WTC11 (cell line): Measurements from ENCODE around the gene NONO. TPM values are rescaled to one million over a fixed set of nuclear protein-coding genes. Genes with fewer than 3 reads are reported as not detected.
A peak's percentile ranks its signal among the peaks of the same experiment; 100 is the strongest.

Experiments
- ATAC-seq: fragments of 200-7000 bp; cut with Tn5 transposase; 2 replicates; pipeline ENCODE4 v1.10.0; 2021; ENCODE audit warnings: mild to moderate bottlenecking, moderate library complexity
- CTCF ChIA-PET: fragments of 300-600 bp; sonication (Branson Sonifier 250); formaldehyde crosslinking; loops from one replicate; lab custom pipeline; 2021; ENCODE audit warnings: antibody characterized with exemption; lab: Charles Lee
- POLR2A ChIA-PET: fragments of 350-600 bp; sonication (Branson Sonifier 250); formaldehyde crosslinking; loops from one replicate; lab custom pipeline; 2021; ENCODE audit warnings: antibody characterized with exemption; lab: Charles Lee
- DNase-seq: peaks from one replicate; pipeline ENCODE4 v3.0.0; 2021; ENCODE audit warnings: low spot score
- H3K27ac Mint-ChIP-seq: 2 replicates; pipeline ENCODE4 v1.8.0; 2021; ENCODE audit warnings: mixed read lengths
- H3K27me3 Mint-ChIP-seq: 2 replicates; pipeline ENCODE4 v1.8.0; 2021; ENCODE audit warnings: low read depth, mild to moderate bottlenecking, moderate library complexity, mixed read lengths
- H3K36me3 Mint-ChIP-seq: 2 replicates; pipeline ENCODE4 v1.8.0; 2021; ENCODE audit warnings: mixed read lengths
- H3K4me1 Mint-ChIP-seq: 2 replicates; pipeline ENCODE4 v1.8.0; 2022; ENCODE audit warnings: mixed read lengths
- H3K4me3 Mint-ChIP-seq: 2 replicates; pipeline ENCODE4 v1.8.0; 2021; ENCODE audit warnings: mild to moderate bottlenecking, moderate library complexity, mixed read lengths
- H3K9me3 Mint-ChIP-seq: 2 replicates; pipeline ENCODE4 v1.8.0; 2021; ENCODE audit warnings: mixed read lengths
- ELF4 ChIP-seq: sonication (generic); formaldehyde crosslinking; IDR thresholded peaks from 2 replicates; pipeline ENCODE4 v1.8.1; 2022; ENCODE audit warnings: low read depth, mild to moderate bottlenecking, moderate library complexity, missing genetic modification reagents
- EMX1 ChIP-seq: fragments of 250-450 bp; sonication (Bioruptor Pico); IDR thresholded peaks from 2 replicates; pipeline ENCODE4 v1.8.0; 2021; ENCODE audit warnings: mild to moderate bottlenecking
- ETV6 ChIP-seq: sonication (generic); formaldehyde crosslinking; IDR thresholded peaks from 2 replicates; pipeline ENCODE4 v1.8.1; 2022; ENCODE audit warnings: mild to moderate bottlenecking, missing genetic modification reagents
- FOXK1 ChIP-seq: sonication (generic); formaldehyde crosslinking; IDR thresholded peaks from 2 replicates; pipeline ENCODE4 v1.8.0; 2022; ENCODE audit warnings: mild to moderate bottlenecking, moderate library complexity, missing genetic modification reagents
- IRF2 ChIP-seq: sonication (generic); formaldehyde crosslinking; IDR thresholded peaks from 2 replicates; pipeline ENCODE4 v1.8.0; 2022; ENCODE audit warnings: low read depth, missing genetic modification reagents, borderline replicate concordance
- MYBL2 ChIP-seq: sonication (generic); formaldehyde crosslinking; IDR thresholded peaks from 2 replicates; pipeline ENCODE4 v1.8.1; 2023; ENCODE audit warnings: mild to moderate bottlenecking, moderate library complexity, missing genetic modification reagents
- OVOL2 ChIP-seq: fragments of 250-450 bp; sonication (Bioruptor Pico); IDR thresholded peaks from 2 replicates; pipeline ENCODE4 v1.9.0; 2021; ENCODE audit warnings: mild to moderate bottlenecking, borderline replicate concordance
- RELA ChIP-seq: sonication (generic); formaldehyde crosslinking; IDR thresholded peaks from 2 replicates; pipeline ENCODE4 v1.8.1; 2022; ENCODE audit warnings: missing genetic modification reagents, mild to moderate bottlenecking, borderline replicate concordance
- SP1 ChIP-seq: sonication (generic); formaldehyde crosslinking; conservative IDR thresholded peaks from 2 replicates; pipeline ENCODE4 v1.8.1; 2022; ENCODE audit warnings: missing genetic modification reagents
- TEAD4 ChIP-seq: sonication (generic); formaldehyde crosslinking; IDR thresholded peaks from 2 replicates; pipeline ENCODE4 v1.8.0; 2022; ENCODE audit warnings: mild to moderate bottlenecking, missing genetic modification reagents
- ZNF396 ChIP-seq: fragments of 250-450 bp; sonication (Bioruptor Pico); IDR thresholded peaks from 2 replicates; pipeline ENCODE4 v1.8.0; 2021; ENCODE audit warnings: mild to moderate bottlenecking, moderate library complexity, borderline replicate concordance
- total RNA-seq: library from RNA; stranded (reverse); gene quantifications from 3 replicates; pipeline ENCODE4 v1.2.3, GENCODE V29; 2021
- TF ChIP-seq, protein P1 (sequence below): sonication (generic); formaldehyde crosslinking; IDR thresholded peaks from 2 replicates; pipeline ENCODE4 v1.8.1; 2023; ENCODE audit warnings: mild to moderate bottlenecking, missing genetic modification reagents, borderline replicate concordance
- TF ChIP-seq, protein P2 (sequence below): sonication (generic); formaldehyde crosslinking; conservative IDR thresholded peaks from 2 replicates; pipeline ENCODE4 v1.8.1; 2023; ENCODE audit warnings: mild to moderate bottlenecking, low read depth, missing genetic modification reagents, moderate library complexity
- TF ChIP-seq, protein P3 (sequence below): sonication (generic); formaldehyde crosslinking; IDR thresholded peaks from 2 replicates; pipeline ENCODE4 v1.8.1; 2022; ENCODE audit warnings: mild to moderate bottlenecking, moderate library complexity, missing genetic modification reagents
- TF ChIP-seq, protein P4 (sequence below): sonication (generic); formaldehyde crosslinking; IDR thresholded peaks from 2 replicates; pipeline ENCODE4 v1.8.1; 2022; ENCODE audit warnings: mild to moderate bottlenecking, missing genetic modification reagents, moderate library complexity, borderline replicate concordance
- TF ChIP-seq, protein P5 (sequence below): sonication (generic); formaldehyde crosslinking; IDR thresholded peaks from 2 replicates; pipeline ENCODE4 v1.8.1; 2023; ENCODE audit warnings: mild to moderate bottlenecking, missing genetic modification reagents, moderate library complexity
- TF ChIP-seq, protein P6 (sequence below): fragments of 250-450 bp; sonication (Bioruptor Pico); IDR thresholded peaks from 2 replicates; pipeline ENCODE4 v1.9.0; 2021; ENCODE audit warnings: moderate library complexity, mild to moderate bottlenecking, inconsistent platforms, borderline replicate concordance
- TF ChIP-seq, protein P7 (sequence below): sonication (generic); formaldehyde crosslinking; IDR thresholded peaks from 2 replicates; pipeline ENCODE4 v1.8.1; 2022; ENCODE audit warnings: low read depth, mild to moderate bottlenecking, moderate library complexity, missing genetic modification reagents, borderline replicate concordance
- TF ChIP-seq, protein P8 (sequence below): sonication (generic); formaldehyde crosslinking; IDR thresholded peaks from 2 replicates; pipeline ENCODE4 v1.8.0; 2023; ENCODE audit warnings: mild to moderate bottlenecking, missing genetic modification reagents

NONO gene
- total RNA-seq, 1 experiment from 2014 or later, result 706 TPM

DNA sequence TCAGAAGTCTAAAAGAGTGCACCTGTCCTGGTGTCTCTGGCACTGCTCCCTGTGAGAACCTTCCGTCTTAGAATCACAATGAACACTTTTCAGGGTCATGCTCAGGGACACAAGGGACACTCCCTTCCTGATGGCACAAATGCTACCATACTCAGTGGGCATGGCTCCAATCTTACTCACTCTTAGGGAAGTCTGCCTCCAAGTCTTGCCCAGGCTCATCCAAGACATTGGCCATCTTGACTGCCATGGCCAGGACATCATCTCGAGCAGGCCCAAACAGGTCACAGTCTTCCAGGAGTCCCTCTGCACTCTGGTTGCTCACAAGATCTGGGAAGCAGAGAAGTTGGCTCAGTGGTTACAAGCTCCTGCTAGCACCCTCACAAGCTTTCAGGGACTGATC lies 38.3 kb upstream of the NONO start:
- DNase-seq, result no peak
- TF ChIP-seq MYBL2 (CRISPR knock-in tag) (no peak), TEAD4 (CRISPR knock-in tag) (no peak), ETV6 (CRISPR knock-in tag) (no peak), FOXK1 (no peak), OVOL2 (CRISPR knock-in tag) (no peak), ZNF396 (no peak)
- TF ChIP-seq, protein P1, sequence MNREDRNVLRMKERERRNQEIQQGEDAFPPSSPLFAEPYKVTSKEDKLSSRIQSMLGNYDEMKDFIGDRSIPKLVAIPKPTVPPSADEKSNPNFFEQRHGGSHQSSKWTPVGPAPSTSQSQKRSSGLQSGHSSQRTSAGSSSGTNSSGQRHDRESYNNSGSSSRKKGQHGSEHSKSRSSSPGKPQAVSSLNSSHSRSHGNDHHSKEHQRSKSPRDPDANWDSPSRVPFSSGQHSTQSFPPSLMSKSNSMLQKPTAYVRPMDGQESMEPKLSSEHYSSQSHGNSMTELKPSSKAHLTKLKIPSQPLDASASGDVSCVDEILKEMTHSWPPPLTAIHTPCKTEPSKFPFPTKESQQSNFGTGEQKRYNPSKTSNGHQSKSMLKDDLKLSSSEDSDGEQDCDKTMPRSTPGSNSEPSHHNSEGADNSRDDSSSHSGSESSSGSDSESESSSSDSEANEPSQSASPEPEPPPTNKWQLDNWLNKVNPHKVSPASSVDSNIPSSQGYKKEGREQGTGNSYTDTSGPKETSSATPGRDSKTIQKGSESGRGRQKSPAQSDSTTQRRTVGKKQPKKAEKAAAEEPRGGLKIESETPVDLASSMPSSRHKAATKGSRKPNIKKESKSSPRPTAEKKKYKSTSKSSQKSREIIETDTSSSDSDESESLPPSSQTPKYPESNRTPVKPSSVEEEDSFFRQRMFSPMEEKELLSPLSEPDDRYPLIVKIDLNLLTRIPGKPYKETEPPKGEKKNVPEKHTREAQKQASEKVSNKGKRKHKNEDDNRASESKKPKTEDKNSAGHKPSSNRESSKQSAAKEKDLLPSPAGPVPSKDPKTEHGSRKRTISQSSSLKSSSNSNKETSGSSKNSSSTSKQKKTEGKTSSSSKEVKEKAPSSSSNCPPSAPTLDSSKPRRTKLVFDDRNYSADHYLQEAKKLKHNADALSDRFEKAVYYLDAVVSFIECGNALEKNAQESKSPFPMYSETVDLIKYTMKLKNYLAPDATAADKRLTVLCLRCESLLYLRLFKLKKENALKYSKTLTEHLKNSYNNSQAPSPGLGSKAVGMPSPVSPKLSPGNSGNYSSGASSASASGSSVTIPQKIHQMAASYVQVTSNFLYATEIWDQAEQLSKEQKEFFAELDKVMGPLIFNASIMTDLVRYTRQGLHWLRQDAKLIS (CRISPR knock-in tag), result no peak
- TF ChIP-seq, protein P2, sequence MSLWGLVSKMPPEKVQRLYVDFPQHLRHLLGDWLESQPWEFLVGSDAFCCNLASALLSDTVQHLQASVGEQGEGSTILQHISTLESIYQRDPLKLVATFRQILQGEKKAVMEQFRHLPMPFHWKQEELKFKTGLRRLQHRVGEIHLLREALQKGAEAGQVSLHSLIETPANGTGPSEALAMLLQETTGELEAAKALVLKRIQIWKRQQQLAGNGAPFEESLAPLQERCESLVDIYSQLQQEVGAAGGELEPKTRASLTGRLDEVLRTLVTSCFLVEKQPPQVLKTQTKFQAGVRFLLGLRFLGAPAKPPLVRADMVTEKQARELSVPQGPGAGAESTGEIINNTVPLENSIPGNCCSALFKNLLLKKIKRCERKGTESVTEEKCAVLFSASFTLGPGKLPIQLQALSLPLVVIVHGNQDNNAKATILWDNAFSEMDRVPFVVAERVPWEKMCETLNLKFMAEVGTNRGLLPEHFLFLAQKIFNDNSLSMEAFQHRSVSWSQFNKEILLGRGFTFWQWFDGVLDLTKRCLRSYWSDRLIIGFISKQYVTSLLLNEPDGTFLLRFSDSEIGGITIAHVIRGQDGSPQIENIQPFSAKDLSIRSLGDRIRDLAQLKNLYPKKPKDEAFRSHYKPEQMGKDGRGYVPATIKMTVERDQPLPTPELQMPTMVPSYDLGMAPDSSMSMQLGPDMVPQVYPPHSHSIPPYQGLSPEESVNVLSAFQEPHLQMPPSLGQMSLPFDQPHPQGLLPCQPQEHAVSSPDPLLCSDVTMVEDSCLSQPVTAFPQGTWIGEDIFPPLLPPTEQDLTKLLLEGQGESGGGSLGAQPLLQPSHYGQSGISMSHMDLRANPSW, result no peak
- TF ChIP-seq, protein P3, sequence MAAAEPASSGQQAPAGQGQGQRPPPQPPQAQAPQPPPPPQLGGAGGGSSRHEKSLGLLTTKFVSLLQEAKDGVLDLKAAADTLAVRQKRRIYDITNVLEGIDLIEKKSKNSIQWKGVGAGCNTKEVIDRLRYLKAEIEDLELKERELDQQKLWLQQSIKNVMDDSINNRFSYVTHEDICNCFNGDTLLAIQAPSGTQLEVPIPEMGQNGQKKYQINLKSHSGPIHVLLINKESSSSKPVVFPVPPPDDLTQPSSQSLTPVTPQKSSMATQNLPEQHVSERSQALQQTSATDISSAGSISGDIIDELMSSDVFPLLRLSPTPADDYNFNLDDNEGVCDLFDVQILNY (CRISPR knock-in tag), result no peak
- TF ChIP-seq, protein P4, sequence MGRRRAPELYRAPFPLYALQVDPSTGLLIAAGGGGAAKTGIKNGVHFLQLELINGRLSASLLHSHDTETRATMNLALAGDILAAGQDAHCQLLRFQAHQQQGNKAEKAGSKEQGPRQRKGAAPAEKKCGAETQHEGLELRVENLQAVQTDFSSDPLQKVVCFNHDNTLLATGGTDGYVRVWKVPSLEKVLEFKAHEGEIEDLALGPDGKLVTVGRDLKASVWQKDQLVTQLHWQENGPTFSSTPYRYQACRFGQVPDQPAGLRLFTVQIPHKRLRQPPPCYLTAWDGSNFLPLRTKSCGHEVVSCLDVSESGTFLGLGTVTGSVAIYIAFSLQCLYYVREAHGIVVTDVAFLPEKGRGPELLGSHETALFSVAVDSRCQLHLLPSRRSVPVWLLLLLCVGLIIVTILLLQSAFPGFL (CRISPR knock-in tag), result no peak
- TF ChIP-seq, protein P5, sequence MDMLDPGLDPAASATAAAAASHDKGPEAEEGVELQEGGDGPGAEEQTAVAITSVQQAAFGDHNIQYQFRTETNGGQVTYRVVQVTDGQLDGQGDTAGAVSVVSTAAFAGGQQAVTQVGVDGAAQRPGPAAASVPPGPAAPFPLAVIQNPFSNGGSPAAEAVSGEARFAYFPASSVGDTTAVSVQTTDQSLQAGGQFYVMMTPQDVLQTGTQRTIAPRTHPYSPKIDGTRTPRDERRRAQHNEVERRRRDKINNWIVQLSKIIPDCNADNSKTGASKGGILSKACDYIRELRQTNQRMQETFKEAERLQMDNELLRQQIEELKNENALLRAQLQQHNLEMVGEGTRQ (CRISPR knock-in tag), result no peak
- CTCF ChIA-PET, result no interaction called here
- no peak for ATAC-seq
- POLR2A ChIA-PET, result no interaction called here
- no peaks in the 10 kb centered on the region for H3K9me3 Mint-ChIP-seq
- peaks cover 84% of the 10 kb centered on the region for H3K36me3 Mint-ChIP-seq
- H3K4me1 Mint-ChIP-seq, result no peaks in the 10 kb centered on the region
- H3K27ac Mint-ChIP-seq, result no peak overlapping the region
- no peak overlapping the region for H3K4me3 Mint-ChIP-seq
- no peaks in the 10 kb centered on the region for H3K27me3 Mint-ChIP-seq

DNA sequence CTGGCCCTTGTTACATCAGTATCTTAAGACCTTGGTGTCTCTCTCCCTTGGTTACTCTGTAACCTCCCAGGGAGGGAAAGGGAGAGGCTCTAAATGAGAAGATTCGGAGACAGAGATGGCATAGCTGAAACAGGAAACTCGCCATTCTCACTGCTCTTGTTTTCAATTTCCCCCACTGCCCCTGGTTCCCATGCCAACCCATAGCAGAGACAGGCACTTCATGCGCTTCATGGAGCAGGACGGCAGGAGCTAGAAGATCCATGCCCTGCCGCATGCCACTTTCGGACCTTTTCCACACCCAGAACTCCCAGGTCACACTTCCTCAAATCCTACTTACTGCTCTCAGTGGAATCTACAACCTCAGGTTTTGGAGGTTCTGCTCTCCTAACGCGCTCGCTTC lies 32.6 kb upstream of the NONO start:
- Mint-ChIP-seq H3K9me3 (no peaks in the 10 kb centered on the region), H3K27me3 (no peaks in the 10 kb centered on the region), H3K4me1 (peaks cover 16% of the 10 kb centered on the region), H3K27ac (peak overlapping the region; percentile 57), H3K4me3 (0 out of 2 replicates have a peak overlapping the region, but pooled peaks have one; percentile 90), H3K36me3 (peaks cover 41% of the 10 kb centered on the region)
- TF ChIP-seq, protein P6, sequence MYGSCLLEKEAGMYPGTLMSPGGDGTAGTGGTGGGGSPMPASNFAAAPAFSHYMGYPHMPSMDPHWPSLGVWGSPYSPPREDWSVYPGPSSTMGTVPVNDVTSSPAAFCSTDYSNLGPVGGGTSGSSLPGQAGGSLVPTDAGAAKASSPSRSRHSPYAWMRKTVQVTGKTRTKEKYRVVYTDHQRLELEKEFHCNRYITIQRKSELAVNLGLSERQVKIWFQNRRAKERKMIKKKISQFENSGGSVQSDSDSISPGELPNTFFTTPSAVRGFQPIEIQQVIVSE (CRISPR knock-in tag), result no peak
- TF ChIP-seq IRF2 (CRISPR knock-in tag), result no peak
- no peak for TF ChIP-seq EMX1 (CRISPR knock-in tag)
- no peak for TF ChIP-seq ELF4 (CRISPR knock-in tag)
- no peak for TF ChIP-seq RELA (CRISPR knock-in tag)
- TF ChIP-seq, protein P7, sequence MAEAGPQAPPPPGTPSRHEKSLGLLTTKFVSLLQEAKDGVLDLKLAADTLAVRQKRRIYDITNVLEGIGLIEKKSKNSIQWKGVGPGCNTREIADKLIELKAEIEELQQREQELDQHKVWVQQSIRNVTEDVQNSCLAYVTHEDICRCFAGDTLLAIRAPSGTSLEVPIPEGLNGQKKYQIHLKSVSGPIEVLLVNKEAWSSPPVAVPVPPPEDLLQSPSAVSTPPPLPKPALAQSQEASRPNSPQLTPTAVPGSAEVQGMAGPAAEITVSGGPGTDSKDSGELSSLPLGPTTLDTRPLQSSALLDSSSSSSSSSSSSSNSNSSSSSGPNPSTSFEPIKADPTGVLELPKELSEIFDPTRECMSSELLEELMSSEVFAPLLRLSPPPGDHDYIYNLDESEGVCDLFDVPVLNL (CRISPR knock-in tag), result no peak
- TF ChIP-seq SP1 (CRISPR knock-in tag), result no peak
- TF ChIP-seq, protein P8, sequence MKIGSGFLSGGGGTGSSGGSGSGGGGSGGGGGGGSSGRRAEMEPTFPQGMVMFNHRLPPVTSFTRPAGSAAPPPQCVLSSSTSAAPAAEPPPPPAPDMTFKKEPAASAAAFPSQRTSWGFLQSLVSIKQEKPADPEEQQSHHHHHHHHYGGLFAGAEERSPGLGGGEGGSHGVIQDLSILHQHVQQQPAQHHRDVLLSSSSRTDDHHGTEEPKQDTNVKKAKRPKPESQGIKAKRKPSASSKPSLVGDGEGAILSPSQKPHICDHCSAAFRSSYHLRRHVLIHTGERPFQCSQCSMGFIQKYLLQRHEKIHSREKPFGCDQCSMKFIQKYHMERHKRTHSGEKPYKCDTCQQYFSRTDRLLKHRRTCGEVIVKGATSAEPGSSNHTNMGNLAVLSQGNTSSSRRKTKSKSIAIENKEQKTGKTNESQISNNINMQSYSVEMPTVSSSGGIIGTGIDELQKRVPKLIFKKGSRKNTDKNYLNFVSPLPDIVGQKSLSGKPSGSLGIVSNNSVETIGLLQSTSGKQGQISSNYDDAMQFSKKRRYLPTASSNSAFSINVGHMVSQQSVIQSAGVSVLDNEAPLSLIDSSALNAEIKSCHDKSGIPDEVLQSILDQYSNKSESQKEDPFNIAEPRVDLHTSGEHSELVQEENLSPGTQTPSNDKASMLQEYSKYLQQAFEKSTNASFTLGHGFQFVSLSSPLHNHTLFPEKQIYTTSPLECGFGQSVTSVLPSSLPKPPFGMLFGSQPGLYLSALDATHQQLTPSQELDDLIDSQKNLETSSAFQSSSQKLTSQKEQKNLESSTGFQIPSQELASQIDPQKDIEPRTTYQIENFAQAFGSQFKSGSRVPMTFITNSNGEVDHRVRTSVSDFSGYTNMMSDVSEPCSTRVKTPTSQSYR (CRISPR knock-in tag), result no peak
- DNase-seq, result no peak
- ATAC-seq, result no peak
- CTCF ChIA-PET, result no interaction called here
- POLR2A ChIA-PET, result no interaction called here
